ENCODE results near the gene FBXL13.
A peak's percentile ranks its signal among the peaks of the same experiment; 100 is the strongest.

Gene FBXL13

GRCh38 chr7:102874166-102874829 lies 200.3 kb downstream of the FBXL13 start:
- no peak for TF ChIP-seq CTCF (IDR thresholded peaks at IDR 0.05; ENCODE audit: control insufficient read depth, extremely low read depth, insufficient read depth)
- no peak for DNase-seq (ENCODE audit: low read depth)
- H3K4me3 ChIP-seq (ENCODE audit: low read depth, low read length), result no peak overlapping the region

- H3K4me3 ChIP-seq (ENCODE audit: low read depth, low read length), result no peak overlapping the region
- TF ChIP-seq CTCF (IDR thresholded peaks at IDR 0.05; ENCODE audit: control insufficient read depth, extremely low read depth, insufficient read depth), result no peak
- no peak for DNase-seq (ENCODE audit: low read depth)
Observed at GRCh38 chr7:102873470-102874165, 201.0 kb downstream of the FBXL13 start.

- DNase-seq (ENCODE audit: low read depth), result no peak
- no peak for TF ChIP-seq CTCF (IDR thresholded peaks at IDR 0.05; ENCODE audit: control insufficient read depth, extremely low read depth, insufficient read depth)
- no peak overlapping the region for H3K4me3 ChIP-seq (ENCODE audit: low read depth, low read length)
Observed at GRCh38 chr7:102872460-102872859, 202.1 kb downstream of the FBXL13 start.

GRCh38 chr7:102869195-102869594 lies 205.4 kb downstream of the FBXL13 start:
- H3K4me3 ChIP-seq (ENCODE audit: low read depth, low read length), result no peak overlapping the region
- no peak for TF ChIP-seq CTCF (IDR thresholded peaks at IDR 0.05; ENCODE audit: control insufficient read depth, extremely low read depth, insufficient read depth)
- no peak for DNase-seq (ENCODE audit: low read depth)

GRCh38 chr7:102866535-102867215 lies 207.9 kb downstream of the FBXL13 start:
- no peak overlapping the region for H3K4me3 ChIP-seq (ENCODE audit: low read depth, low read length)
- DNase-seq (ENCODE audit: low read depth), result no peak
- TF ChIP-seq CTCF (IDR thresholded peaks at IDR 0.05; ENCODE audit: control insufficient read depth, extremely low read depth, insufficient read depth), result no peak

- no peak for TF ChIP-seq CTCF (IDR thresholded peaks at IDR 0.05; ENCODE audit: control insufficient read depth, extremely low read depth, insufficient read depth)
- peak; percentile 38 for DNase-seq (ENCODE audit: low read depth)
- H3K4me3 ChIP-seq (ENCODE audit: low read depth, low read length), result no peak overlapping the region
Observed at GRCh38 chr7:102864958-102865357, 209.6 kb downstream of the FBXL13 start.
